ENCODE results near the gene GSE1. TPM values are rescaled to one million over a fixed set of nuclear protein-coding genes. Genes with fewer than 3 reads are reported as not detected.

The GSE1 gene
- total RNA-seq, 1 experiment from 2014 or later, result 7.0 TPM

DNA sequence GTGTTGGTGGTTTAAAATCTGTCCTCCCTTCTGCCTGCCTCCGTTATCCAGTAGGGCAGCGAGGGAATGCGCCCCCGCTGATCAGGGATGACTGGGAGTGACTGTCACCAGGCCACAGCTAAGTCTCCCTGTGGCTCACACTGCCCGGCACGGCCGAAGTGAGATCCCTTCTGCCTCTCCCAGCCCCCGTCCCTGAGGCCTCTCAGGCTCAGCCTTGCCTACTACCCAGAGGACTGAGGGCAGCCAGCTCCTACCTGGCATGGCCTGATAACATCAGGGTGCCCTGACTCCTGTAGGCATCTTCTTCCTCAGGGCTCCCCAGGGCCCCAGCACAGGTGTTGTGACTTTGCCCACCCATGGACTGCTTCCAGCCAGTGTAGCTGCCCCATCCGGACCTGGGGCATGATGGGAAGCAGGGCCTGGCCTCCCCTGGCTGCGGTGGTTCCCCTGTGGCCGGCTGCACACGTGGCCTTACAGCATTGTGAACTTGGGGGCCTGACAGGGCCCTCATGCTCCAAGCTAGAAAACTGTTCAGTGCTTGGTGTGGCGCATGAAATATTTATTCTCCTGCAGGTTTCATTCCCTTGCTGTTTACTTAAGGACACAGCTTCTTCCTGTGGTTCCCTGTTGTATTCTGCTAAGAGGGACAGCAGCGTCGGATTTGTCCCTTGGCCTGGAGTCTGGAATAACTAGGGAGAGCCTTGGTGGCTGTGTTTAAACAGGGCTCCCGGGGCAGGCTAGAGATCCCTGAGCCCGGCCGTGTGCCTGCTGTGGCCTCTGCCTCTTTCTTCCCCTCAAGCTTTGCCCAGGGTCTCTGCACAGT, 45.6 kb downstream of the GSE1 start:
- DNase-seq (ENCODE audit: low read depth), result no peak

DNA sequence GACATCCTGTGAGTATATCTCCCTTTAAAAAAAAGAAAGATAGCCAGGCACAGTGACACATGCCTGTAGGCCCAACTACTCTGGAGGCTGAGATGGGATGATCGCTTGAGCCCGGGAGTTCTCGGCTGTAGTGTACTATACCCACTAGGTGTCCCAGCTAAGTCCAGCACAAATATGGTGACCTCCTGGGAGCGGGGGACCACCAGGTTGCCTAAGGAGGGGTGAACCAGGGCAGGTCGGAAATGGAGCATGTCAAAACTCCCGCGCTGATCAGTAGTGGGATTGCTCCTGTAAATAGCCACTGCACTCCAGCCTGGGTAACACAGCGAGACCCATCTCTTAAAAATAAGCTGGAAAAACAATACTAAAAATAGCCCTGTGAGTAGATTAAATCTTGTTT, 46.2 kb downstream of the GSE1 start:
- no peak for DNase-seq (ENCODE audit: low read depth)

DNA sequence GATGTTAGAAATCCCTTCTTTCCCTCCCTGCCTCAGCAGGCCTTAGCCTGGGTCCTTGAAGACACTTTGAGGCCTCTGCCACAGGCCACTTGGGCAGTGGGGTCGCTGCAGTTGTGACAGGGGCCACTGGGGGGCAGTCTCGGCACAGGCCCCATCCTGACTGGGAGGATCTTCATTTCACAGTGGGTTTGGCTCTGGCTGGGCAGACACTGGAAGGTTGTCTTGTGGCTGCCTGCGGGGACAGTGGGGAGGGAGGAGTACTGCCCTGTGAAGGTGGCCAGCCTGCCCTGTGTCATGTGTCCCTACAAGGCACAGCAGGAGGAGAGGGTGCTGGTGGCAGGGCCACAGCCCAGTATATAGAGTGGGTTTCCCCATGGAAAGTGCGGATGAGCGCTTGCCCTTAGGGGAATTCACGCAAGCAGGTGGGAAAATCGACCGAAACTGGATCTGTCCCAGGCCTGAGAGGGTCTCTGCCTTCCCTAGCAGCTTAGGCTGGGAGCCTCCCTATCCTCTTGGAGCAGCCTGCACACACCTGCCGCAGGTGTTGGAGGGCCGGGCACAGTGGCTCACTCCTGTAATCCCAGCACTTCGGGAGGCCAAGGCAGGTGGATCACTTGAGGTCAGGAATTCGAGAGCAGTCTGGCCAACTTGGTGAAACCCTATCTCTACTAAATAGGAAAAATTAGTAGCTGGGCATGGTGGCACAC, 46.8 kb downstream of the GSE1 start:
- DNase-seq (ENCODE audit: low read depth), result peak; percentile 36

DNA sequence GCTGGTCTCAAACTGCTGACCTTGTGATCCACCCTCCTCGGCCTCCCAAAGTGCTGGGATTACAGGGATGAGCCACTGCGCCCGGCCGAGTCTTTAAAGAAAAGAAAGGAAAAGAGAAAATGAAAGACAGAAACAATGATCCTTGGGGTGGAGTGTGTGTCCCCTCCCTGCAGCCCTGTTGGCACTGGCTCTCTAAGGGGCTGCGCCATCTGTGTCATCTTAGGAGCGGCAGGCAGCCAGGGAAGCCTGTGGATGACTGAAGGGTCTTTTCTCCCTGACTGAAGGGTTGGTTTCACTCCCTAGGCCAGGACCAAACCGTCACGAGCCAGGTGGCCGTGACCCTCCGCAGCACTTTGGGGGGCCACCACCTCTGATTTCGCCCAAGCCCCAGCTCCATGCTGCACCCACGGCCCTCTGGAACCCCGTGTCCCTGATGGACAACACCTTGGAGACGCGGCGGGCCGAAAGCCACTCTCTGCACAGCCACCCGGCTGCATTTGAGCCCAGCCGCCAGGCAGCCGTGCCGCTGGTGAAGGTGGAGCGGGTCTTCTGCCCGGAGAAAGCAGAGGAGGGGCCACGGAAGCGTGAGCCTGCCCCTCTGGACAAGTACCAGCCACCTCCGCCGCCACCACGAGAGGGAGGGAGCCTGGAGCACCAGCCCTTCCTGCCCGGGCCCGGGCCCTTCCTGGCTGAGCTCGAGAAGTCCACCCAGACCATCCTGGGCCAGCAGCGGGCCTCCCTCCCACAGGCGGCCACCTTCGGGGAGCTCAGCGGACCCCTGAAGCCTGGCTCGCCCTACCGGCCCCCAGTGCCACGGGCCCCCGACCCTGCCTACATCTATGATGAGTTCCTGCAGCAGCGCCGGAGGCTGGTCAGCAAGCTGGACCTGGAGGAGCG, 48.0 kb downstream of the GSE1 start:
- no peak for DNase-seq (ENCODE audit: low read depth)

DNA sequence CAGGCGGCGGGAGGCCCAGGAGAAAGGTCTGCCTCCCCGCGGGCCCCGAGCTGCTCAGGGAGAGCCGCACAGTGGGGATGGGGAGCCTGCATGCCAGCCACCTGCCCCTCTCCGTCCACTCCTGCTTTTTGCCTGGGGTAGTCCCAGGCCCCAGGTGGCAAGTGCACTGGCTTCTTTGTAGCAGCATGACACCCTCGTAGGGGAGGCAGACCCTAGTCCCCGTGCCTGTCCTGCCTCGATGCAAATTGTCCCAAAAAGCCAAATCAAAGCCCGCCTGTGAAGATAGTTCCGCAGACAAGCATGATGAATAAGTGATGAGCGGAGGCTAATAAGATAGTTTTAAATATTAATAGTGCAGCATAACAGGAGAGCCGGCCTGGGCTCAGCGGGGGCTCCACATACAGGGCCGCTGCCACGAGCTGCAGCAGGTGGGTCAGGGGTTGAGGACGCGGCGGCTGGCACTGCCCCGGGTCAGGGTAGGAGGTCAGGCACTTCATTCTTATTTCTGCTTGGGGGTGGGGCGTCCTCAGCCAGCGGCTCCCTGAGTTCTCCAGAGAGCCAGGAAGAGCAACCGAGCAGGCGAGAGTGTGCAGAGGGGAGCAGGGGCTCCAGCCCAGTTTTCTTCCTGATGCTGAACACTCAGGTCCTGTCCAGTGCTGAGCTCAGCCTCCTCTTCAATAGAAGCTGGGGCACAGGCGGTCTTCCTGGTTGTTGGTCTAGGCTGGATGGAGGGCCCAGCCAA, 48.8 kb downstream of the GSE1 start:
- DNase-seq (ENCODE audit: low read depth), result no peak

DNA sequence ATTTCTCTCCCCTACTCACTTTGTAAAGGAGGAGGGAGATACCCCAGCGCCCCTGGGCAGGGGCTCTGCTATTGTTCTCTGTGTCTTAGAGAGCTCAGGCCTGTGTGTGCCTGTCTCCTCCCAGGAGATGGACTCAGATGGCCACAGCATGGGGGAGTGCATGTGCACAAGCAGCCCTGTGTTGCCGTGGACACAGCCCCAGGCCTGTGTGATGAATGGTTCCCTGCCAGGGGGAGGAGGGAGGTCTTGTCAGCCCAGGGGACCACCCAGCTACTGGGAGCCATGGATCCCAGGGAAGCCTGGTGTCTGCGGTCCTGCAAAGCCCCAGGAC, 49.3 kb downstream of the GSE1 start:
- no peak for DNase-seq (ENCODE audit: low read depth)

DNA sequence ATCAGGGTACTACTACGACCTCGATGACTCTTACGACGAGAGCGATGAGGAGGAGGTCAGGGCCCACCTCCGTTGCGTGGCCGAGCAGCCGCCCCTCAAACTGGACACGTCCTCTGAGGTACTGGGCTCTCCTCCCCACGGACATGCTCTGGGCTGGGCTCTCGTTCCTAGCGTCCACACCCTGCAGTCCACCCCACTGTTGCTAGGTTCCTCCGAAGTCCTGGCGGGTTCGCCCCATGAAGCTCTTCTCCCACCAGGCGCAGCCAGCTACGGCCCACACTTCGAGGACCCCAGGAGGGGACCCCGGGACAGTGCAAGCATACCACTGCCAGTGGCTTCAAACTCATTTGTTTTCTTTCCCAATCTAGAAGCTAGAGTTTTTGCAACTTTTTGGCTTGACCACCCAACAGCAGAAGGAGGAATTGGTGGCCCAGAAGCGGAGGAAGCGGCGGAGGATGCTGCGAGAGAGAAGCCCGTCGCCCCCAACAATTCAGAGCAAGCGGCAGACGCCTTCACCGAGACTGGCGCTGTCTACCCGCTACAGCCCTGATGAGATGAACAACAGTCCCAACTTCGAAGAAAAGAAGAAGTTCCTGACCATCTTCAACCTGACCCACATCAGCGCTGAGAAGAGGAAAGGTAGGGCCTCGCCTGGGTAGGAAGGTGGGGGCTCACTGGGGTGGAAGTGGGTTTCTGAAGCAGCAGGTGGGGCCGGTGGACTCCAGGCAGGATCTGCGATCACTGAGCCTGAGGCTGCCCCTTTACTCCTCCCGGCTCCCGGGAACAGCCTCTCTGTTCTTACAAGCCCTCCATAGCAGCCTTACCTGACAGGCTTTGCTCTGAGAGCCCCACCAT, 50.1 kb downstream of the GSE1 start:
- DNase-seq (ENCODE audit: low read depth), result no peak

DNA sequence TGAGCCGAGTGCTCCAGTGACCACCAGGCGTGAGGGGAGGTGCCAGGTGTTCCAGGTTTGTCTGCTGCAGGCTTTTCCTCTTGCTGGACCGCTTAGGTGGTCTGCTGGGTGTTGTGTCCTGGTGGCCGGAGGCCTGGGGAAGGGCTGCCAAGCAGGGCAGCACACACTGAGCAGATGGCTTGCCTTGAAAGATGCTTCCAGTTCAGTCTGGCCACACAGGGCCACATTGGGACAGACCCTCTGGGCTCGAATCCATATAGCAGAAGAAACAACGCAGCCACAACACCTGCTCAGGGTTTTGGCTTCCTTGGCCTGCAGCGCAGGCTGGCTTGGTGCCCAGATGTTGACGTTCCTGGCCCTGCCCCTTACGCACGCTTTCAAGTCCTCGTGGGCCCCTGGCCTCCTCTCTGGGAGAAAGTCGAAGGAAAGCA, 50.8 kb downstream of the GSE1 start:
- no peak for DNase-seq (ENCODE audit: low read depth)

DNA sequence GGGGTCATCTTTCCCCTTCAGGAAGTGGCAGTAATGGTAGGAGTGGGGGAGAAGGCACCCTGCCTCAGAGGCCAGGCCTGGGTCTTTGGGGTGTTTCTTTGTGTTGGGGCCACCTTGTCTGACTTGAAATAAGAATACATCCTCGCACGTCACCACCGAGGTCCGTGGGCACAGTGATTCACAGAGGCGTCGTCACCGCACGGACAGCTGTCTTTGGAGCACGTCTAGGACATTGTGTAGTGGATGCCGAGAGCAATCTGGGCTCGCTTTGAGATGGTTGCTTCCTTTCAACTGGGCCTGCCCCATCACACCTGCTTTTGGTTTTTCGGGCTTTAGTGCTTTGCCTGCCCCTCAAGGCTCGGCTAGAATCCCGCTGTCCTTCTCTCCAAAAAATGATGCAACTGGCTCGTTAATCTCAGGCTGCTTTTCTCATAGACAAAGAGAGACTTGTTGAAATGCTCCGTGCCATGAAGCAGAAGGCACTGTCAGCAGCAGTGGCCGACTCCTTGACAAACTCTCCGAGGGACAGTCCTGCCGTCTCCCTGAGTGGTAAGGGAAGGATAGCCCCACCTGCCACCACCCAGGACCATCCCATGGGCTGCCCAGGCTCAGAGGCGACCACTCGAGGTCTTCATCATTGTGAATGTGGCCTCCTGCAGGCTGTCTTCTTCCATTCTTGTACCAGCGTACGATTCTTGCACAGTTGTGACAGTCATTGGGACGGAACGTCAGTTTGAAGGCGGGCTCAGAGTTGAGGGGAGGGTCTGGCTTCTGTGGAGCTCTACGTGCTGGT, 51.7 kb downstream of the GSE1 start:
- DNase-seq (ENCODE audit: low read depth), result no peak

DNA sequence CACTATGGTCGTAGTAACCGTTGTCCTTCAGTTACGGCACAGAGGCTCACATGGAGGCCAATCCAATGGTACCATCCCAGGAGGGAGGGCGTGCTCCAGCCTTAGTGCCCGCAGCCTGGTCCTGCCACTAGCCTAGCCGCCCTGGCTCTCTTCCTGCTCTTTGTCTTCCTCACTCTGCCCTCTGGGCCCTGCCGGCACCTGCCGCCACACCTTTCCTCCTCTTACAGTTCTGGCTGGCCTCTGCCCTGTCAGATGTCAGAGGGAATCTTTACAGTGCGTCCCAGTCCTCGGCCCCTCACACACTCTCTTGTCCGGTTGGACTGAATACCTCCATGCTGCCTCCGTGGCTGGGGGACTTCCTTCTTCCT, 52.2 kb downstream of the GSE1 start:
- no peak for DNase-seq (ENCODE audit: low read depth)

DNA sequence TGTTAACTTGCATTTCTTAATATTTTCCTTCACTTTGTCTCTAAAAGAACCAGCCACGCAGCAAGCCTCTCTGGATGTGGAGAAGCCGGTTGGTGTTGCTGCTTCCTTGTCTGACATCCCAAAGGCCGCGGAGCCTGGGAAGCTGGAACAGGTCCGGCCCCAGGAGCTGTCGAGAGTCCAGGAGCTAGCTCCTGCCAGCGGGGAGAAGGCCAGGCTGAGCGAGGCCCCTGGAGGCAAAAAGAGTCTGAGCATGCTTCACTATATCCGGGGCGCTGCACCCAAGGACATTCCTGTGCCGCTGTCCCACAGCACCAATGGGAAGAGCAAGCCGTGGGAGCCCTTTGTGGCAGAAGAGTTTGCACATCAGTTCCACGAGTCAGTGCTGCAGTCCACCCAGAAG, 52.8 kb downstream of the GSE1 start:
- no peak for DNase-seq (ENCODE audit: low read depth)

DNA sequence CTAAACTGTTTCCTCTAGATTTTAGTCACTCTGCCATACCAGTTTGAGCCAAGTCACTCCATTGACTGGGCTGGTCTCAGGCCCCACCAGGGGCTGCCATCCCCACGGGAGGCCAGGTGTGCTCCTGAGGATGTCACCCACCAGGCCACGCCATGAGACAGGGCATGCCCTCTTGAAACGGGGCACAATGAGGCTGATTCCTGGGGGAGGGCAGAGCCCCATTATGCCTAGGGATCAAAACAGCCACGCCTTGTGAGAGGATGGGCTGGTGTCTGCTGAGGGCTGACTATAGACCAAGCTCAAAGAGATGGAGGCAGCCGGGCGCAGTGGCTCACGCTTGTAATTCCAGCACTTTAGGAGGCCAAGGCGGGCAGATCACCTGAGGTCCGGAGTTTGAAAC, 54.1 kb downstream of the GSE1 start:
- no peak for DNase-seq (ENCODE audit: low read depth)

DNA sequence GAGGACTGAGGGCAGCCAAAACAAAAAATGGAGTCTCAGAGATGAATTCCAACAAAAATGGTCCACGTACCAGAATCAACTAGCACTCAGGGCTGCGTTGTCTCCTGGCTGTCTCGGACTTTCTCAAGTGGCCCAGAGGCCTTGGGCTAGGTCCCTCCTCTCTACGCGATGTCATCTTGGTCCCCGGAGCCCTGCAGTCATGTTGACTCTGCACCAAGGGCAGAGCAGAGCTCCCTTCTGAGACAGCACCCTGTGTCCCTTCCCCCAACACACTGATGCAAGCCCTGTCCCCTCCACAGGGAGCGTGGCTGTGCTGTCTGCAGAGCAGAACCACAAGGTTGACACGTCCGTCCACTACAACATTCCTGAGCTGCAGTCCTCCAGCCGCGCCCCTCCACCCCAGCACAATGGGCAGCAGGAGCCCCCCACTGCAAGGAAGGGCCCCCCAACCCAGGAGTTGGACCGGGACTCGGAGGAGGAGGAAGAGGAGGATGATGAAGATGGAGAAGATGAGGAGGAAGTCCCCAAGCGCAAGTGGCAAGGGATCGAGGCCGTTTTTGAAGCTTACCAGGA, 54.8 kb downstream of the GSE1 start:
- no peak for DNase-seq (ENCODE audit: low read depth)

DNA sequence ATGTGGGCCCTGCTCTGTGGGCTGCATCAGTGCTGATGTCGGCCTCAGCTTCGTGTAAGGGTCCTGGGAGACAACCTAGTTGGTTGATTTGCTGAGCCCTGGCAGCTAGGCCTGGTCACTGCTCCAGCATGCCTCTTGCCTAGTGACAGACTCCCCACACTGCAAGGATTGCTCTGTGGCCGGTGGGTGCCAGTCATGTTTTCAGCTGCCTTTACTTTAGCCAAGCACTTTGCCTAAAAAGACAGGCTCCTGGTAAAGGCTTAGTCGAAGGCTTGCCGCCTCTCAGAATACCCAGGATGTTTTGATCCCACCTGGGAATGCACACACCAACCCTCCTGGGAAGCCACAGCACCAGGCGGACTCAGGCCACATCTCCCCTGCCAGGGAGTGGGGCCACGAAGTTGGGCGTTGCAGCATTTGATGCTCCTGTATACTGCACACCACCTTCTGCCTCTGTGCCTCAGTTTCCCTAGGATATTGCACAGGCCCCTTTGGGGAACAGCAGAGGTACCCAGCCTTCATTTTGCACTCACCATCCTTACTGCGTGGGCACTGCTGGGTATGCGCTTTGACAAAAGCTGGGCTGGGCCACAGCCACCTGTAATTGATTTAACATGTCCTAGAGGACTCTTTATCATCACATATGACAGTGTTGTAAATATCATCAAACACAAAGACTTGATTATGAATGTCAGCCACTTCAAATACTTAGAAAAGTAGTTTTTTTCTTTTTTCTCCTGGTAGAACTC, 55.7 kb downstream of the GSE1 start:
- DNase-seq (ENCODE audit: low read depth), result no peak

DNA sequence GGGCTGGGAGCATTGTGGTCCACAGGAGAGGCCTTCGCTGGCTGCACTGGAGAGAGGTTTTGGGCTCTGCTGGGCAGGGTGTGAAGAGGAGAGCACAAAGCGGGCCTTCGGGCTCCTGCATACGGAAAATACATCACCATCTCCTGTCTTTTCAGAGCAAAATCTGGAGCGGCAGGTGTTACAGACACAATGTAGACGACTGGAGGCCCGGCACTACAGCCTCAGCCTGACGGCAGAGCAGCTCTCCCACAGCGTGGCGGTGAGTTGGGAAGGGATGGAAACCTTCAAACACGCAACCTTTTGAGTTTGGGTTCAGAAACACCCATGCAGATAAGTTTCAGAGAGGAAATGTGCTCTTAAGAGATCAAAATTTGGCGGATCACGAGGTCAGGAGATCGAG, 57.7 kb downstream of the GSE1 start:
- no peak for DNase-seq (ENCODE audit: low read depth)

DNA sequence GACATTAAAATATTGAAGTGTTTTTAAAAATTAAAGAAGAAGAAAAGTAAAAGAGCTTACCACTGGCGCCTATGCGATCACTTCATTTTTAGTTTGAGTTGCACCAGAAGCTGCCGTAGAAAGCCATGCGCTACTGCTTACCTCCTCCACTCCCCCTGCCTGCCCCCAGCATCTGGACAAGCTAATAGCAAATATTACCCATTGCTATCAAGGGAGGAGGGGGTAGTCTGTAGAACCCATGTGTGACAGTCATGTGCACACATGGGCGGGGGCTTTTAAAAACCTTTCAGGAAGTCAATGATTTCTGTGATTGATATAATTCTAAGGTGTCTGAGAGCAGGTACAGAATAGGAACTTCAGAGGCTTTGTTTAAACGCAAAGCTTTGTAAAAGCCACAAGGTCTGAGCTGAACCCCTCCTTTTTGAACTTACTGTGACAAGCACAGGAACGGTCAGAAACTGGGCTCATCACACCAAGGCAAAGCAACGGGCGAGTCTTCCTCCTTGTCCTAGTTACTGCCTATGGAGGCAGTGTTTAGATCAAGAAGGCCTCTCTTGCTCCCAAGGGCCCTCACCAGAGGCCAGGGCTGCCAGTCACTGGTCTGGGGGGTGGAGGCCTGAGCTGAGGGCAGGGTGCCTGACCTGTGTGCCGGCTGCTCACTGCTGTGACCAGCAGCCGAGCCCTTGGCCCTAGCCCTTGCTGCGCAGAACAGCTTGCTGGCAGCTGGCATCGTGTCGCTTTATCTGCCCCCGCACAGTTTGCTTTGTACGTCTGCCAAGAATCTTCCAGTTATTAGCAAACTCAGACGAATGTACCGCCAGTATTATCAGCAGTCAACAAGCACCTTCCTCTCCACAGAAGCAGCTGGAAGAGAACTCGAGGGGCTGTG, 60.7 kb downstream of the GSE1 start:
- no peak for DNase-seq (ENCODE audit: low read depth)

DNA sequence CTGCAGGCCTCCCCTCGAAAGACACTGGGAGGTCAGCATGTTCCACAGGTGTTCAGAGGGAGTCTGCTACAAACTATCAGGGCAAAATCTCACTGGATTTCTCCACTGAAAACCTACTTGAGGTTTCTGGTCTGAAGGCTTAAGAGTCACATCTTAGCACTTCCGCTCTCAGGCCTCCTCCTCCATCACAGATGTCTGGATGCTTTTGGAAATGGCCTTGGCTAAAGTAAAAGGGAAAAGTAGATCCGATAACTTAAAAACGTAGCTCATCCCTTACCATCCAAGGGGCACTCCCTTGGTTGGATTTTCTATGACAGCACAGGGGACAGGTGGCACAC, 61.3 kb downstream of the GSE1 start:
- DNase-seq (ENCODE audit: low read depth), result no peak

DNA sequence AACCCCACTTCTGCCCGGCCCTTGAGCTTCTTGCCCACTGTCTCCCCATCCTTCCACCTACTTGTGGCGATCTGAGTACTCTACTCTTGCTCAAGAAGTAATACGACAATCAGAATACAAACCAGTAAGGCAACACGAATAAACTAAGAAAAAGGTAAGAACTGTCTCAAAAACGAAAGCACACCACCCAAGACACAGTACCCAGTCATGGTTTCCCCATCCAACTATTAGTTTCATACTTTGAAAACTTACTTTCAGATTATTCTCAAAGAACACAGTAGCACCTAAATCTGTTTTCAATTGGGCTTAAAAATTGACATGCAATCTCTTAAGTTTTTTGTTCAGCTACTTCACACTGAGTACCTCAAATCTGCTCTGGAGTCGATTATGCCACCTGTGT, 61.7 kb downstream of the GSE1 start:
- no peak for DNase-seq (ENCODE audit: low read depth)
